ENCODE data around the gene CMTR1.
"Not testable (repeated sequence)": the region's sequence is repeated elsewhere in the genome, so short reads cannot be mapped to it uniquely, and the experiment has no call there.

Gene CMTR1, protein sequence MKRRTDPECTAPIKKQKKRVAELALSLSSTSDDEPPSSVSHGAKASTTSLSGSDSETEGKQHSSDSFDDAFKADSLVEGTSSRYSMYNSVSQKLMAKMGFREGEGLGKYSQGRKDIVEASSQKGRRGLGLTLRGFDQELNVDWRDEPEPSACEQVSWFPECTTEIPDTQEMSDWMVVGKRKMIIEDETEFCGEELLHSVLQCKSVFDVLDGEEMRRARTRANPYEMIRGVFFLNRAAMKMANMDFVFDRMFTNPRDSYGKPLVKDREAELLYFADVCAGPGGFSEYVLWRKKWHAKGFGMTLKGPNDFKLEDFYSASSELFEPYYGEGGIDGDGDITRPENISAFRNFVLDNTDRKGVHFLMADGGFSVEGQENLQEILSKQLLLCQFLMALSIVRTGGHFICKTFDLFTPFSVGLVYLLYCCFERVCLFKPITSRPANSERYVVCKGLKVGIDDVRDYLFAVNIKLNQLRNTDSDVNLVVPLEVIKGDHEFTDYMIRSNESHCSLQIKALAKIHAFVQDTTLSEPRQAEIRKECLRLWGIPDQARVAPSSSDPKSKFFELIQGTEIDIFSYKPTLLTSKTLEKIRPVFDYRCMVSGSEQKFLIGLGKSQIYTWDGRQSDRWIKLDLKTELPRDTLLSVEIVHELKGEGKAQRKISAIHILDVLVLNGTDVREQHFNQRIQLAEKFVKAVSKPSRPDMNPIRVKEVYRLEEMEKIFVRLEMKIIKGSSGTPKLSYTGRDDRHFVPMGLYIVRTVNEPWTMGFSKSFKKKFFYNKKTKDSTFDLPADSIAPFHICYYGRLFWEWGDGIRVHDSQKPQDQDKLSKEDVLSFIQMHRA

GRCh38 chr6:37432916-37433656 is at the start of gene CMTR1:
TSS of gene CMTR1 (plus strand) at chr6:37433221. CDS start at chr6:37435630, 2,409 bp downstream.
- FAIRE-seq (peak; percentile 10), DNase-seq (ENCODE audit: low spot score) (peak; percentile 76)

GRCh38 chr6:37388578-37388977 is 44.4 kb upstream of the CMTR1 start:
- DNase-seq (ENCODE audit: low spot score): no peak
- FAIRE-seq: no peak

- no peak for DNase-seq (ENCODE audit: low spot score)
- no peak for FAIRE-seq
These were observed 43.2 kb upstream of the CMTR1 start for GRCh38 chr6:37389857-37390256.

GRCh38 chr6:37391120-37391519 is 41.9 kb upstream of the CMTR1 start:
- no peak for FAIRE-seq
- no peak for DNase-seq (ENCODE audit: low spot score)

DNA sequence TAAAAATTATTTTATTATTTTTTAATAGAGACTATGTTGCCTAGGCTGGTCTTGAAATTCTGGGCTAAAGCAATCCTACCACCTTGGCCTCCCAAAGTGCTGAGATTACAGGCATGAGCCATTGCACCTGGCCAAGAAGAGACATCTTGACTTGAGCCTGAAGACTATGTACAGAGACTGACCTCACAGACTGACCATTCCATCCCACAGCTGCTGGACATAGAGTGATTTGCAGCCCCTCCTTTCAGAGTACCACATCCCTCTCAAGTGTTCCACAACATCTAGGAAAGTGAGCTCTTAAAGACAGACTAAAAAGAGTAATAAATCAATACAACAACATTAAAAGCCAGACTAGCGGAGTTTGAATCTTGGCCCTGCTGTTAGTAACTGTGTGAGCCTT is 40.2 kb upstream of the CMTR1 start:
- DNase-seq (ENCODE audit: low spot score) (no peak), FAIRE-seq (no peak)

GRCh38 chr6:37393381-37393929 is 39.6 kb upstream of the CMTR1 start:
- DNase-seq (ENCODE audit: low spot score): no peak
- FAIRE-seq: no peak

GRCh38 chr6:37396571-37397180 is 36.3 kb upstream of the CMTR1 start:
- FAIRE-seq (no peak), DNase-seq (ENCODE audit: low spot score) (no peak)

GRCh38 chr6:37399131-37399530 is 33.9 kb upstream of the CMTR1 start:
- no peak for FAIRE-seq
- DNase-seq (ENCODE audit: low spot score): no peak

DNA sequence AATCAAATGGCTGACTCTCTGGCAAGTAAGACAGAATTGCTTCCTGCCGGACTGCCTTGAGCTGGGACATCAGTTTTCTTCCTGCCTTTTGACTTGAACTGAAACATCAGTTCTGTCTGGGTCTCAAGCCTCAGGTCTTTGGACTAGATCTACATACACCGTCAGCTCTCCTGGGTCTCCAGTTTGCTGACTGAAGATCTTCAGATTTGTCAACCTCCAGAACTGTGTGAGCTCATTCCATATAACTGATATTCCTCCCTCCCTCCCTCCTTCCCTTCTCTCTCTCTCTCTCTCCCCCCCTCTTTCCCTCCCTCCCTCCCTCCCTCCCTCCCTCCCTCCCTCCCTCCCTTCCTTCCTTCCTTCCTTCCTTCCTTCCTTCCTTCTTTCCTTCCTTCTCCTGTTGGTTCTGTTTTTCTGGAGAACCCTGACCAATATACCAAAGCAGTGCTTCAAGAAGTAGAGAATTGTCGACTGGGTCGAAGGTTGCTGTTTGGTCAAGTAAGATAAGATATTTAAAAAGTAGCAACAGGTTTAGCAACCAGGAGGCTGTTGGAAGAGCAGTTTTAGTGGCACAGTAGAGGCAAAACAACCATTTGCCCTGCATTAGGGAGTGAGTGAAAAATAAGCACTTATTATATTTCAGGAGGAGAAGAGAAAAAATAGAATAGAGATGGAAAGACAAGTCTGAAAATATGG is 33.1 kb upstream of the CMTR1 start:
- DNase-seq (ENCODE audit: low spot score) (no peak), FAIRE-seq (no peak)

DNA sequence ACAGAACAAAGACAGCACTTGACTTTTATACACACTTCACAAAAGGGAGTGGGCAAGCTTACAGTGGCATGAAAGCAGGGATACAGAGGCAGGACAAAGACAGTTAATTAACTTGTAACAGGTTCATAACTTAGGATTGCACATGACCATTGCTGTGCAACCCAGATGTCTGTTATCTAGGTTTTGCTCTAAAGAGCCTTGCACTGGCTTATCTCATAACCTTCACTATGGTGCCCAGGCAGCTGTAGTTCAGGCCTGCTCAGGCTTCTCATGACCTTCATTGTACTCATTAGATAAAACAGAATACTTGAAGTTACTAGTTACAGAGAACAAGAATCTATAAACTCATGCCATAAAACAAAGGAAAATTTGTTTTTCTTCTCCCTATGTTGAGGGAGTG is 31.4 kb upstream of the CMTR1 start:
- FAIRE-seq; DNase-seq (ENCODE audit: low spot score): not testable (repeated sequence)

DNA sequence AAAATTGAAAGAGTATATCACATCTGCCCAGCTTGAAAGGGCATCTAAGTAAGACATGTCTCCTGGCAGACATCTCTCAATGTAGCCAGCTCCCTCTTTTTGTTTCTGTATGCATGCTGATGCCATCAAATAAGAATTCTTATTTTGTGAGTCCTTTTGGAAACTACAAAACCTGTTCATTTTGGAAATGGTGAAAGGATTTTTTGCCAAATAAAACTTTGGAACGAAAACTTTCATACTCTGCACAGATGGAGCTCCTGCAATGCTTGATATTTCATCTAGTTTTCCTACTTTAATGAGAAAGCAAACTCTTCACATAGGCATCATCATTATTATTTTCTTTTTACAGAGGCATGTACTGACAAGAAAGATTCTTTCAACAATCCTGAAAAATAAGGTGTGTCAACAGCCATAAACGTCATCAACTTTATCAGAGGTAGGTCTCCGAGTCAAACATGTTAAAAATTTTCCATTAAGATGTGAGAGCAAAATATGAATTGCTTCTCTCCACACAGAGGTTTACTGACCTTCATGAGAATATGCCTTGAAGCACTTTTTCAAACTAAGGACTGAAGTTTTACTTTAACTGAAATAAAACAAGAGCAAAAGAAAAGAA is 26.2 kb upstream of the CMTR1 start:
- no peak for FAIRE-seq
- DNase-seq (ENCODE audit: low spot score): no peak

DNA sequence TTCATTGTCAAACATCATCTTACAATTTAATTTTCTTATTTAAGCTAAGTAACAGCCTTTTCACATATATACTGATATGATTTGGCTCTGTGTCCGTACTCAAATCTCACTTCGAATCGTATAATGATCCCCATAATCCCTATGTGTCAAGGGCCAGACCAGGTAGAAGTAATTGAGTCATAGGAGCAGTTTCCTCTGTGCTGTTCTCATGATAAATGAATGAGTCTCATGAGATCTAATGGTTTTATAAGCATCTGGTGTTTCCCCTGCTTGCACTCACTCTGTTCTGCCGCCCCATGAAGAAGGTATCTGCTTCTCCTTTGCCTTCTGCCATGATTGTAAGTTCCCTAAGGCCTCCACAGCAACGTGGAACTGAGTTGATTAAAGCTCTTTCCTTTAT is 25.1 kb upstream of the CMTR1 start:
- FAIRE-seq (no peak), DNase-seq (ENCODE audit: low spot score) (no peak)

DNA sequence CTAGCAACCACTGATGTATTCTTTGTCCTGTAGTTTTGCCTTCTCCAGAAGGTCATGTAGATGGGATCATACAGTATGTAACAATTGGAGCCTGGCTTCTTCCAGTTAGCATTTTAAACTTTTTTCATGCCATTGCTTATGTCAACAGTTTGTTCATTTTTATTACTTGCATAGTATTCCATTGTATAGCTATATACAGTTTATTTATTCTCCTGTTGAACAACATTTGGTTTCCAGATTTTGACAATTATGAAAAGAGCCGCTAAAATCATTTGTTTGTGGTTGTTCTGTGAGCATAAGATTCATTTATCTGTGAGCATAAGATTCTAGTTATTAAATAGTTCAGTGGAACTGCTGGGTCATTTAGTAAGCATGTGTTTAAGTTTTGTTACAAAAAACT is 23.5 kb upstream of the CMTR1 start:
- DNase-seq (ENCODE audit: low spot score) (no peak), FAIRE-seq (no peak)

DNA sequence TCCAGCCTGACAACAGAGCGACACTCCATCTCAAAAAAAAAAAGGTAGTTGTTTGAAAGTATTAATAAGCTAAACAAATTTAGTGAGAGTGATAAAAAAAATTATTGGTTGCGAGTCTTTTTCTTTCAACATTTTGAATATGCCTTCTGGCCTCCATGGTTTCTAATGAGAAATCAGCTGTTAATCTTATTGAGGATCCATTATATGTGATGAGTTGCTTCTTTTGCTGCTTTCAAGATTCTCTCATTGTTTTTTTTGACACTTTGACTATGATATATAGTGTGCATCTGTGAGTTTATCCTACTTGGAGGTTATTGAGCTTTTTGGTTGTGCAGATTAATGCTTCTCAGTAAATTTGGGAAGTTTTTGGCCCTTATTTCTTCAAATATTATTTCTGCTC is 15.6 kb upstream of the CMTR1 start:
- no peak for DNase-seq (ENCODE audit: low spot score)
- FAIRE-seq: no peak

- DNase-seq (ENCODE audit: low spot score): no peak
- FAIRE-seq: no peak
These were observed 14.3 kb upstream of the CMTR1 start for GRCh38 chr6:37418722-37419121.

- no peak for FAIRE-seq
- DNase-seq (ENCODE audit: low spot score): no peak
These were observed 6.7 kb upstream of the CMTR1 start for GRCh38 chr6:37426058-37426944.

GRCh38 chr6:37426945-37427510 is 6.0 kb upstream of the CMTR1 start:
- FAIRE-seq: no peak
- DNase-seq (ENCODE audit: low spot score): no peak

DNA sequence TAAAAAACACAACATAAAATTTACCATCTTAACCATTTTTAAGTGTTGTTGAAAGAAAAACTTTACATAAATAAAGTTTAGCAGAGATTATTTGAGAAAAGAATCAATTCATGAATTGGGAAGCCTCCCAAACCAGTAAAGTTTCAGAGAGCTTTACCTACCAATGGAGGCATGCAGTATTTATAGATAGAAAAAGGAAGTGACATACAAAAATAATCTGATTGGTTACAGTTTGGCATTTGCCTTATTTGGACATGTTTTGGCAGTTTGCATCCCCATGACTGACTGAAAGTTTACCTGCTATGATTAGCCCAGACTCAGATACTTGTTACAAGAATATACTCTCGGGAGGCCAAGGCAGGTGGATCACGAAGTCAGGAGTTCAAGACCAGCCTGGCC is 3.7 kb upstream of the CMTR1 start:
- FAIRE-seq (no peak), DNase-seq (ENCODE audit: low spot score) (no peak)

GRCh38 chr6:37432590-37432915 is 468 bp upstream of the CMTR1 start:
- DNase-seq (ENCODE audit: low spot score) (no peak), FAIRE-seq (no peak)

Data from RCC 7860 (cell line).